Measurements from ENCODE around the gene HSD17B8.

HSD17B8 gene

DNA sequence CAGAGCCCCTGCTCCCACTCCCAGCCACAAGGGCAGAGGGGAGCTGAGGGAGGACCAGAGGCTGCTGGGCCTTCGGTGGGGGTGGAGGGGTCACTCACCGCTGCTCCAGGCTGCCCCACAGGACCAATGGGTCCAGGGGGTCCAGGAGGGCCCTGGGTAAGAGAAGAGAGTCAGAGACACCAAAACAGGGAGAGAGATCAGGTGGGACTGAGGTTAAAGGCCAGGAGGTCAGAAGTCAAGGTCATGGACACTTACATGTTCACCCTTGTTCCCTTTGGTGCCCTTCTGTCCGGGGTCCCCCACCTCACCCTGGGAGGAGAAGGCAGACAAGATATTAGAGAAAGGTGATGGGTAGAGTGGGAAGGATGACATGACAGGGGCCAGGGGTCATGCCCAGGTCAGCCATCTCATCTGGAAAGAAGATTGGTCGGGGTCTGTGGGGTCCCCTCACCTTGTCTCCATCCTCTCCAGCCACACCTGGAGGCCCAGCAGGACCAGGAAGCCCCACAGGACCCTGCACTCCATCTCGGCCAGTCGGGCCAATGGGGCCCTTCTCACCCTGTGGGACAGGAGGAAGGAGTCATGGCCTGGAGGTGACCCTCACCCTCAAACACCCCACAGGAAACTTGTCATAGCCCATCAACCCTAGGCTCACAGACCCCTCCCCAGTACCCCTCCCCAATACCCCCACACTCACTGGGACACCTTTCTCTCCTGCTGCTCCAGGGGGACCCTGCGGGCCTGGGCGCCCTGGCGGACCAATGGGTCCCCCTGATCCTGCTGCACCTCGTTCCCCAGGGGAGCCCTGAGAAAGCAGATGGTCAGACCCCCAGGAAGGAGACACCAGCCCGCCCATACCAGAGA, 33.2 kb upstream of the HSD17B8 start:
- no peak for DNase-seq (ENCODE audit: low spot score)

DNA sequence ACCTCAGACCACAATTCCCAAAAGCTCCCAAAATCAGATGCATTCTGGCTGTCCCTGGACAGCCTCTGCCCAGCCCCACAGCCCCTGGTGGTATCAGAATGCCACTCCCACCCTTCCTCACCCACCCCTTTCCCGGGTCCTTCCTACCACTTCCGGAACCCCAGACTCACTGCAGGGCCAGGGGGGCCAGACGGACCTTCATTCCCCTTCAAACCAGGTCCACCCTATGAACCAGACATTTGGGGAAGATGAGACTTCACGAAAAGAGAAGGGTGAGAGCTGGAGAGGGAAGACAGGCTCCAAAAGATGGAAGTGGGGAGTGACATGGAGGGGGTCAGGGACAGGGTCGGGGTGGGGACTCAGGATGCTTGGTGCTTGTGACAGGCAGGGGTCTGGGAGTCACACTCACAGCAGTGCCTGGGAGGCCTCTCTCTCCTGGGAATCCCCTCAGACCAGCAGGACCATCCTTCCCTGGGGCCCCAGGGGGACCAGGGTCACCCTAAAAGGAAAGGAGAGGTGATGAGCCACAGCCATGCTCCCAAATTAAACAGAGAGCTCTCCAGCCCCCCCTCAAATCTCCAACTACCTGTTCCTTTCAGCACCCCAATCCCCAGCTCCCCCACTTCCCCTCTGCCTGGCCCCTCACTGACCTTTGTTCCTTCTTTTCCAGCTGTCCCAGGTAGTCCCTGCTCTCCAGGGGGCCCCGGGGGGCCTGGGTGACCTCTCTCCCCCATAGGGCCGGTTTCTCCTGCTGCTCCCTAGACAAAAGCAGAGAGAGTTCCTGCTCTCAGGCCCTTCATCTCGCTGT, 32.4 kb upstream of the HSD17B8 start:
- no peak for DNase-seq (ENCODE audit: low spot score)

DNA sequence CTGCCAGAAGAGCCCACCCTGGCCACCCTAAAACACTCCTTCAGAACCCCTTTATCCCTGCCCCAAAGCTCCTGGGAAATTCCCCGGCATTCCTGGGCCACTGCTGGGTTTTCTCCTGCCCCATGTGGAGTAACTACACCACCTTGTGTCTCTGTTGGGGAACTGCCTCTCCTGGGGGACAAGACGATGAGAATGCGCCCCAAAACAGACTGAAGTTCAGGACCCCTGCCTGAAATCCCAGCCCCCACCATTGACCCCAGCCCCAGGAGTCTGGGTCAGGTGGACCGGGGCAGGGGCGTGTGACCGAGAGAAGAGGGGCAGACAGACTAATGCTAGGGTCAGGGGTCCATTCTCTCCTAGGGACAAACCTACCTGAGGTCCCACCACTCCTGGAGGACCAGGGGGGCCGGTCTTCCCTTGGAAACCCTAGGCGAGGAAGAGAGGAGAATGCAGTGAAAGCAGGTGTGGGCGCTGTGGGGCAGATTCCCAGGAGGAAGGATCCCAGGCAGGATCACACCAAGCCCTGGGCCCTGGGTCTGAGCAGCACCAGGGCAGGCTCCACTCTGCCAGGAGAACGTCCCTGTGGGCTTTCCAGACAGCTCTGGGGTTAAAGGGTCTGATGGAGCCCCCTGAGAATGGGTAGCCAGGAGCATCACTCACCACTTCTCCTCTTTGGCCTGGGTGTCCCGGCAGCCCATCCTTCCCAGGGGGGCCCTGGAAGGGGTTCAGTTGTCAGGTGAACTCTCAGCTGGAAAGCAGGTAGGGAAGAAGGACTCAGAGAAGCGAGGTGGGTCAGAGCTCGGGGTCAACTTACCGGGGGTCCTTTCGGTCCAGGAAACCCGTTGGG, 31.5 kb upstream of the HSD17B8 start:
- peak; percentile 40 for DNase-seq (ENCODE audit: low spot score)

DNA sequence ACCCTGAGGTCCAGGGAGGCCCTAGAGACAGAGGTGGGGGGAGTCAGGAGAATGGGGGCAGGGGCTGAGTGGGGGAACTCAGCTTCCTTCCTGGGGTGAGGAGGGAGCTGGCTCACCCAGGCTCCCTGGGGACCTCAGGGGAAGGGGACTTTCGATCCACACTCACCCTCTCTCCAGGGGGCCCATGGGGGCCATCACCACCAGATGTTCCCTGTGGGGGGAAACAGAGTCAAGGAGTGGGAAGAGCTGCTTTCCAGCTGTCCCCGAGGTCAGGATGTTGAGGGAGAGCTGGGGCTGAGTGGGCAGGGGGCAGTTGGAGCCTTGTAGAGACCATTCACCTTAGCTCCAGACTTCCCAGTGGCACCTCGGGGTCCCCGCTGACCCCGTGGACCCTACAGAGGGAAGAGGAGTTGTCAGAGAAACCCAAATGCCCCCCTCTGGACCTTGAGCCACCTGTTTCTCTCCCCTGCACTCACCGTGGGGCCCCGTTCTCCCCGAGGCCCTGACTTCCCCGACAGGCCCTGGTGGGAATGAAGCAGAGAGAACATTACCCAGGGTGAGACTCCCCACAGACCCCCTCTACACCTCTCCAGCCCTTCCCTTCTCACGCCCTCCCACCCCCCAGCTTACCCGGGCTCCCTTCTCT, 30.8 kb upstream of the HSD17B8 start:
- DNase-seq (ENCODE audit: low spot score): no peak

DNA sequence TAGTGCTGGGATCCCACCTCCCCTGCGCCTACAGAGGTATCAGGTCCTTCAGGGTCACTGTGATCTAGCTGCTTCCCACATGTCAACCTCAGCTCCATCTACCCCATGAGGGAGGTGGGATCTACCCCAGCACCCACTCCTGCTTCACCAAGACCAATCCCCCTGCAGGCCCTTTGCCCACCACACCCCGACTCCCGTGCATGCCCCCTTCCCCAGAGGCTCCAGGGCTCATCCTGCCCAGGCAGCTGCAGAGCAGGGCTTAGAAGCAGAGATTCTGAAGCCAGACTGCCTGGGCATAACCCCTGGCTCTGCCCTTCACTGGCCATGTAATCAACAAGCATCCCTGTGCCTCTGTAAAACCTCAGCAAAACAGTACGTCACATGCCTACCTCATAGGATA, 29.7 kb upstream of the HSD17B8 start:
- DNase-seq (ENCODE audit: low spot score): no peak

DNA sequence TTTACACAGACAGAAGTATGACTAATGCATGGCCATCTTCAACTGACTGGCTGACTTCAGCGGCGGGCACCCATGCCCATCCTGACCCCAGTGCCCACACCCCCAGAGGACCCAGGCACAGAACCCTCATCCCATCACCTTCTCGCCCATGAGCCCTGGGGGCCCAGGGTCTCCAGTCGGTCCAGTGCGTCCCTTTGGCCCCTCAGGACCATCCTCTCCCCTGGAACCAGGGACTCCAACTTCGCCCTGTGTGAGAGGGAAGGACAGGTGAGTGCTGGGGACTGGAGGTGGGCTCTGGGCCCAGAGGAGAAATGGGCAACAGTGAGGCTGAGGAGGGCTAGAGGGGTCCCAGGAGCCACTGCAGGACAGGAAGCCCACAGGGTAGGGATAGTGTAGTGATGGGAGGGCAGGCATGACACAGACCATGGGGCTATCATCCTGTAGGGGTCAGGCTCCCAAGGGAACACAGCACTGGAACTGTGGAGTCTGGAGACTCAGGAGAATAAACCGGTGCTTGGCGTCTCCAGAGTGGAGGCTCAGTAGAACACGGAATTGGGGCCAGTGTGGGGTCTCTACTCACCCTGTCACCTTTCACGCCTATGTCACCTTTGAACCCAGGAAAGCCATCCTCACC, 28.9 kb upstream of the HSD17B8 start:
- no peak for DNase-seq (ENCODE audit: low spot score)

DNA sequence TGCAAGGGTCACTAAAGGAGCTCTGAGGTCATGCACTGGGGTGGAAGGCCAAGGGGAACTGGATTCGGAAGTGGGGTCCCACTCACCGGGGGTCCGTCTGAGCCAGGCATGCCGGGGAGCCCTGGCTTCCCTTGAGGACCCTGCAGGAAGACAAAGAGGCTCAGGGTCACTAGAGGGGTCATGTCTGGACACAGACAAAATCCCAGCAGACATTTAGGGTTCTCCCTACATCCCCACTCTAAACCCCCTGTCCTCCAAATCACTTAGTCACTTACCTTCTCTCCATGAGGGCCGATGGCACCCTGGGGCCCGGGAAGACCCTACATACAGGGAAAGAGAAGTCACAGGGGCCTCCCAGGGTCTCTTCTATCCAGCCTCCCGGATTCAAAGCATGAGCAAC, 27.5 kb upstream of the HSD17B8 start:
- DNase-seq (ENCODE audit: low spot score): no peak

DNA sequence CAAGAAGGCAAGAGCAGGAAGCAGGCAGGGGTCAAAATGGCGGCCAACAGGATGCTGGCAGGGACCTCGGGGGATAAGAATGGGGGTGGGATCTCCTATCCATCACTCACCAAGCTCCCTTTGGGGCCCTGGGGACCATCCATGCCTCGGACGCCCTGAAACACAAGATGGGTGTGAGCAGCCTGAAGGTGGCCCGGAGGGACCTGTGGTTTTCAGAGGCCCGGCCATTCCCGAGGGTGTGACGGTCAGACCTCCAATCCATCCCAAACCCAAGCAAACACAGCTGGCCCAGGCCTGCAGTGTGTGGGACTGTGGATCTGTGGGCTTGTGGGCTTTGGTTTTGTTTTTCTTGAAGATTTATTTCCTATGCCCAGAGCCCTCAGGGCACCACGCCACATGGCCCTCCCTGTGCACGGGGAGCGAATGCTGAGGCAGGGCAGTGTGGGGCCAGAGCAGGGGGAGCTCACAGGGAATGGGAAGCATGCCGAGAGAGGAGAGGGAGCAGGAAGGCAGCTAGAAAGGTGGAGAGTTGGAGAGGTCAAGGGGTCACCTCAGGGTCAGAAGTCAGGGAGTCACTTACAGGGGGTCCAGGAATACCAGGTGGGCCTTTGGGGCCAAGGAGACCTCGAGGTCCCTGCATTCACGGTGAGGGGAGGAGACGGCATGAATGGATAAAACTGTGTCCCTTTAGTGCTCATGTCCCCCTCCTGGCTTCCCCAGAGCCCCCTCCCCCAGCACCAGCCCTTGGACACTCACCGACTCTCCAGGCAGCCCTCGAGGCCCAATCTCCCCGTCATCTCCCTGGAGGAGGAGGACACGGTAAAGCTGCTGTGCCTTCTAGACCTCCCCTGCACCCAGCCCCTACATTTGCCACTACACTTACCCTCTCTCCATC, 26.7 kb upstream of the HSD17B8 start:
- DNase-seq (ENCODE audit: low spot score): no peak

DNA sequence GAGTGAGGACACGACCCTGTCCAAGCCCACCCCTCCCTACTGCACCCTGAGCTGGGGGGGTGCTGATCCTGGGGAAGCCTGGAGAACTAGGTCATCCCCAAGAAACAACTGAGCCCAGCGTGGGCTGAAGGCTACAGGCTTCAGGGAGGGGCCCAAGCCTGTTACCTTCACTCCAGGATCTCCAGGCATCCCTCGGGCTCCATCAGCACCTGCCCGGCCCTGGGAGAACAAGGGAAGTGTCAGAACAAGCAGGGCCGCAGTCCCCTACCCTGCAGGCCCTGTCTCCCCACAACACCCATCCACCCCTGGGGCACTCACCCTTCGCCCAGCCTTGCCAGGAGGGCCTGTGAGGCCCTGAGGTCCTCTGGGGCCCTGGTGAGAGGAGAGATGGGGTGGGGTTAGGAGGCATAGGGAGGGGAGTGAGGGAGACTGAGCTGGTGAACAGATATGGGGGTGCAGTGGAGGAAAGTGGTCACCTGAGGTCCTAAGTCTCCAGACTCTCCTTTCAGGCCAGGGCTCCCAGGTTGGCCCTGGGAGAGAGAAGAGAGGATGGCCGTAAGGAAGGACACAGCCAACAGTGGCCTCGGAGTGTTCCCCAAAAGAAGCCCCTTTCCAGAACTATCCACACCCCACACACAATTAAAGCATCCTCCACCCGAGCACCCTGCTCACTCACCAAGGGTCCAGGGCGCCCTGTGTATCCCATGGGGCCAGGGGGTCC, 25.5 kb upstream of the HSD17B8 start:
- no peak for DNase-seq (ENCODE audit: low spot score)

DNA sequence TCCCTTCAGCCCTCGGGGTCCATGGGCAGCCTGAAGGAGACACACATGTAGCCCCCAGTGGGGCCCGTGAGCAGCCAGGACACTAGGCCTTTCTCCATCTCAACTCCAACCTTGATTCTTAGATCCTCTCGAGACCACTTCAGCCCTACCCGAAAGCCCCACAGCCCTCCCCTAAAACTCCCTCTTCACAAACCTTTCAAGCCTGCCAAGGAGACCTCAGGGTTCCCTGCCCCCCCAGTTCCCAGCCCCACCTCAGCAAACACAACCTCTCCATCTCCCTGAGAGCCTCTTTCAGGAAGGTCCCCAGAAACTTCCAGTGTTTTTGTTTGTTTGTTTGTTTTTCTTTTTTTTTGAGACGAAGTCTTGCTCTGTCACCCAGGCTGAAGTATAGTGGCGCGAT, 23.3 kb upstream of the HSD17B8 start:
- no peak for DNase-seq (ENCODE audit: low spot score)

DNA sequence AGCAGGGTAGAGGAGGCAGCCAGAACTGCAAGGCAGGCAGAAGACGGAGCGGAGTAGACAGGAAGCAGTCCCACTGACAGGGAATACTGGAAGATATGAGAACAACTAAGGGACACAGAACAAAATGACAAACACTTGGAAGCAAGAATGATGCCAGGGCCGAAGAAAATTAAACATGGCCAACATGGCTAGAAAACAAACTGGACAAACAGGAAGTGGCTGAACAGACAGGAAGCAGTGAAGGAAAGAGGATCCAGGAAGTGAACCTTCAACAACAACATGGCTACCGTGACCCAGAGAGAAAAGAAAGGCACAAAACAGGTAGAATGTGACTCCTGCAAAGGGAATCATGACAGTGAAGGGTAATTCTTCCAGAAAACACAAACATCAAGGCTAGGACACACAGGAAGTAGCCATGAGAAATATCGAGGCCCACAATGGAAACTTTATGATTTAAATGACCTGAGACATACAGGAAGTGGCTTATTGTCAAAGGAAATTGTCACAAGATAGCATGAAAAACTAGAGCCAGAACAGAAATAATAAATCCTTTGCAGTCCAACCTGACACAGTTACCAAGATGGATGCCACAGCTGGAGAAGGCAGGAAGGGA, 21.3 kb upstream of the HSD17B8 start:
- DNase-seq (ENCODE audit: low spot score): no peak

DNA sequence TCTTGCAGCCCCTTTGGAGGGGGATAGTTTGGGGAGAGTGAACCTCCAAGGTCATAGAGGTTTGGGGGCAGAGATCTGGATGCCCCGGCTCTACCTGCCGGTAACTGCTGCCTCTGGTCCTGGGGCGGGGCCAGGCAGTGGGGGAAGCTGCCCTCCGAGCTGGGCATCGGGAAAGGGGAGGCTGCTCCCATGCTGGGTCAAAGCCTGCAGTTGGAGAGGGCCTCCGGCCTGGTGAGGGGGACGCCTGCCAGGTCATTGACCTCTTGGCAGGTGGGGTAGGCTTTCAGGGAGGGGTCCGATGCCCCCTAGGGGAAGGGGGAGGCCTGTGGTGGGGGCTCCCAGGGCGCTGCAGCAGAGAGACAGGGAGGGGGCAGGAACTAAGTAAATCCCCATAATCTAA, 19.3 kb upstream of the HSD17B8 start:
- no peak for DNase-seq (ENCODE audit: low spot score)

DNA sequence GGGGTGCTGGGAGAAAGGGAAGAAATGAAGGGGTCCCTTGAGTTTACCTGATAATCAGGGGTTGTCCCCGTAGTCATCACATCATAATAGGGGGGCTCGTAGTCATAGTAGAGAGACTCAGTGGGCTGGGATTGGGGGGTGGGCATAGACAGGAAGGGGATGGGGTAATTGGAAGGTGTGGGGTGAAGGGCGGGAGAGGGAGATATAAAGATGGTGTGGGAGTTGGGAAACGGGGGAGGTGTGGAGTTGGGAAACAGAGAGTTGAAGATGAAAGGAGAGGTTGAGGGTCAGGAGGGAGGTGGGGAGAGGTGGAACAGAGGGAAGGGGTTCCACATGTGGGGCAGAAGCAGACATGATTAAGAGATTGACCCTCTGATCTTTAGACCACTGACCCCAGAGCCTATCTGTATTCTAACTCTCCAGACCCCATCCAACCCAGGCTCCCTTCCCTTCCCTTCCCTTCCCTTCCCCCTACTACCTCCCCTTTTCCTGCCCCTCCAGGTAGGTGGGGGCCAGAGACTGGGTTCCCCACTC, 18.7 kb upstream of the HSD17B8 start:
- DNase-seq (ENCODE audit: low spot score): no peak

DNA sequence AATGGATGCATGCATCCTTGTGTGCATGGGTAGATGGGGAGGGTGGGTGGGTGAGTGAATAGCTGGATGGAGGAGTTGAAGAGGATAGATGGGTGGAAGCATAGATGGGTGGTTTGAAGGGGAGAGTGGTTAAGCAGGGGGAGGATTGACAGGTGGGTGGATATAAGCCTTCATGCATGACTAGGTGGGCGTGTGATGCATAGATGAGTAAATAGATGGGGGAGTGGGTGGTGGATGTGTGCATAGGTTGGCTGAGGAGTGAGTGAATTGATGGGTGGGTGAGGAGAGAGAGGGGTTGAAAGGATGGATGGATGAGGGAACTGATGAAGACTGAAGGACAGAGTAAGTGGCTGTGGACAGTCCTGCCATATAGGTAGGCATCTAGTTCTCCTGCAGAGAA, 16.6 kb upstream of the HSD17B8 start:
- no peak for DNase-seq (ENCODE audit: low spot score)

DNA sequence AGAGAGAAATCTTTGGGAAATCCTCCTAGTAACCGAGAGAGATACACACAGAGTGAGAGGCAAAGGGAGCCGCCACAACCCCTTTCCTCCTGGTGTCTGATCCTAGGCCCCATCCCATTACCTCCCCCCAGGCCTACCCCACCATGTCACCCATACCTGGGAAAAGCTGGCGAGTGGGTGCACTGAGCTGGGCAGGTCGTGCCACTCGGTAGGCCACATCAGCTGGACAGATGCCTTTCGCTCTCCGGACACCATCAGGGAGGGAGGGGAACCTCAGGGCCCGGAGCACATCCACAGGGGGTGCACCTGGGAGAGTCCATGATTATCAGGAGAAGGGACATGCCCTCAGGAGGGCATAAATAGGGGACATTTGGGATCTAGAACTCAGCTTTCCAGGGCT, 15.3 kb upstream of the HSD17B8 start:
- DNase-seq (ENCODE audit: low spot score): no peak

DNA sequence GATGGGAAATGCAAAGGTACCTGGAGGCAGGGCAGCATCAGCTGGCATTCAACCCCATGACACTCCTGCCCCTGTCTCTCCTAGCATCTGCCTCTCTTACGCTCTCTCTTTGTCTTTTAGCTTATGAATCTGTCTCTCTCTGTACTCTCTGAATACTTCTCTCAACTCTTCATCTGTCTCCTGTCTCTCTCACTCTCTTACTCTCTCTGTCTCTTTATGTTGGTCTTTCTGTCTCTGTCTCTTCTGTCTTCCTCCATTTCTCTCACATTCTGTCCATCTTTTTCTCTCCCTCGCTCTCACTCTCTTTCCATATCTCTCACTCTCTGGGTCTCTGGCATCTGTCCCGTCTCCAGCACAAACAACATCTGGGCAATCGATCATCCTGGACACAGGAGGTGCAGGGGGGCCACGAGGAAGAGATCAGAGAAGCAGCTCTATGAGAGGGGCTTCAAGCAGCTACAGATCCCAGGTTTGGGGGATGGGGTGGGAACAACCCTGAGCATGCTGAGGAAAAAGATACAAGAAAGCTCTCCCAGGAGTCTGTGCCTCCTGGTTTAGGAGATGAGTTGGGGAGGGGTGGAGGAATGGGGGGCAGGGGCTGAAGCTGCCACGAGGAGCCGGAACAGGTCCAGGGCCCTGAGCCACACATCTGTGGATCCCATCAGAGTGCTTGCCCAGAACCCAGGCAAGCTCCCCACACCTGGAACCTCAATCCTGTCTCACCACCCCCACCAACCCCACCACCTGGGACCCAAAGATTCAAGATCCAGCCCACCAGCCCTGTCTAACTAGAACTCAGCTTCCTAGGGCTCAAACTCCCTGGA, 14.6 kb upstream of the HSD17B8 start:
- no peak for DNase-seq (ENCODE audit: low spot score)

DNA sequence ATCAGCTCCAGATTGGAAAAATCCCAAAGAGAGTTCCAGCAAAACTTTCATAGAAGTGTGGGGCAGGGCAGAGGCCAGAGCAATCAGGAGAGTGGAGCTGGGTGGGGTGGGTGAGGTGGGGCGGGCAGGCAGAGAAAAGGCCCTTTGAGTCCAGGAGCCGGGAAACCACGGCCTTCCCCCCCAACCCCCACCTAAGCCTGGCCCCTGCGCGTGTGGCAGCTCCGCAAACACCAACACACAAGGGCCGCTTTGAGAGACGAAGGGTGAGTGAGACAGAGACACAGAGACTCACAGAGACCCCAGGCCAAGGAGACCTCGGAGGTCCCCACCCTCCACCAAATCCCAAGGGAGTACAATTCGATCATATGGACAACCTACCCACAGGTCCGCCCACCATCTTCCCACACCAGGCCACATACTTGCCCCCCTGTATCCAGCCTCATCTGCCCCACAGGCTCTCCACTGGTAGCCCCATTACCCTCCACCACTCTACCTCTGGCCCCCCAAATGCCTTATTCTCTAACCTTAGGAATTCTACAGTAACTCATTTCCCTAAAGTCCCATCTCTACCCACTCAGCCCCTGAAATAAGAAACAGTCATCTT, 13.8 kb upstream of the HSD17B8 start:
- DNase-seq (ENCODE audit: low spot score): no peak

Measured in kidney tubule cell (primary cell).